ENCODE data around the gene ZNF473. TPM values are rescaled to one million over a fixed set of nuclear protein-coding genes. Genes with fewer than 3 reads are reported as not detected.
A peak's percentile ranks its signal among the peaks of the same experiment; 100 is the strongest.
"Not testable (repeated sequence)": the region's sequence is repeated elsewhere in the genome, so short reads cannot be mapped to it uniquely, and the experiment has no call there.

The ZNF473 gene
- total RNA-seq, 3 donors from 2014 or later: 5.2 to 9.2 (median 6.0) TPM

DNA sequence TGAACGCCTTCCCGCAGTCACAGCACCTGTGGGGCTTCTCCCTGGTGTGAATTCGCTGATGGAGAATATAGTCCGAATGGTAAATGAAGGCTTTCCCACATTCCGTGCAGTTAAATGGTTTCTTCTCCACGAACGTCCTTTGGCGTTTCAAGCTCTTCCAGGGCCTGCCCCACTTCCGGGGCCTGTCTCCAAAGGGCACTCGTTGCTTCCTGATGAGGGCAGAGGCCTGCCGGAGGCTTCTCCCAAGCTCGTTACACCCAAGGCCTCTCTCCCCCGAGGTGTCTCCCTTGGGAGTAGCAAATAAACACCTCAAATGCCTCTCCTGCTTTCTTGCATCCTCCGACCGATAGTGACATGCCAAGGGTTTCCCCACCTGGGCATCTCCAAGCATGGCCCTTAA lies 34.3 kb downstream of the ZNF473 start:
- Histone ChIP-seq H3K9me3 (peaks cover 21% of the 10 kb centered on the region), H3K4me1 (ENCODE audit: low read depth) (no peaks in the 10 kb centered on the region), H3K36me3 (ENCODE audit: low read depth) (no peaks in the 10 kb centered on the region), H3K4me3 (no peak overlapping the region)
- DNase-seq: no peak
- TF ChIP-seq, protein P1, sequence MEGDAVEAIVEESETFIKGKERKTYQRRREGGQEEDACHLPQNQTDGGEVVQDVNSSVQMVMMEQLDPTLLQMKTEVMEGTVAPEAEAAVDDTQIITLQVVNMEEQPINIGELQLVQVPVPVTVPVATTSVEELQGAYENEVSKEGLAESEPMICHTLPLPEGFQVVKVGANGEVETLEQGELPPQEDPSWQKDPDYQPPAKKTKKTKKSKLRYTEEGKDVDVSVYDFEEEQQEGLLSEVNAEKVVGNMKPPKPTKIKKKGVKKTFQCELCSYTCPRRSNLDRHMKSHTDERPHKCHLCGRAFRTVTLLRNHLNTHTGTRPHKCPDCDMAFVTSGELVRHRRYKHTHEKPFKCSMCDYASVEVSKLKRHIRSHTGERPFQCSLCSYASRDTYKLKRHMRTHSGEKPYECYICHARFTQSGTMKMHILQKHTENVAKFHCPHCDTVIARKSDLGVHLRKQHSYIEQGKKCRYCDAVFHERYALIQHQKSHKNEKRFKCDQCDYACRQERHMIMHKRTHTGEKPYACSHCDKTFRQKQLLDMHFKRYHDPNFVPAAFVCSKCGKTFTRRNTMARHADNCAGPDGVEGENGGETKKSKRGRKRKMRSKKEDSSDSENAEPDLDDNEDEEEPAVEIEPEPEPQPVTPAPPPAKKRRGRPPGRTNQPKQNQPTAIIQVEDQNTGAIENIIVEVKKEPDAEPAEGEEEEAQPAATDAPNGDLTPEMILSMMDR (IDR thresholded peaks at IDR 0.05): no peak
- intact Hi-C loops (cut with DNase I, micrococcal nuclease): no loop called here
- no peak for ATAC-seq

DNA sequence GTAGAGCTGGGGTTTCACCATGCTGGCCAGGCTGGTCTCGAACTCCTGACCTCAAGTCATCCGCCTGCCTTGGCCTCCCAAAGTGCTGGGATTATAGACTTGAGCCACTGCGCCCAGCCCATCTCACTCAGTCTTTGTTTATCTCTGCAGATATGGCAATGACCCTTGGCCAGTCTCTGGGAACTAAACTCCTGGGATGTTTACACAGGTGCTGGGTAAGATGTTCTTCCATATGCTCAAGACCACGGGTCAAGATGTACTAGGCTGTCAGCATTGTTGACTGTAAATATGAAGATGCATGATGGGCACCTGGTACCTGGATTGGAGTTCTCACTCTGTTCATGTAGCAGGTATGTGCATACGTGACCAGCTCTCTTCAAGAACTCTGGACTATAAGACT lies 35.8 kb downstream of the ZNF473 start:
- Histone ChIP-seq H3K9me3 (peaks cover 21% of the 10 kb centered on the region), H3K4me3 (no peak overlapping the region), H3K36me3 (ENCODE audit: low read depth) (no peaks in the 10 kb centered on the region), H3K4me1 (ENCODE audit: low read depth) (no peaks in the 10 kb centered on the region)
- intact Hi-C loops (cut with DNase I, micrococcal nuclease): no loop called here
- ATAC-seq (peak; percentile 32), DNase-seq (no peak)
- TF ChIP-seq, protein P1 (IDR thresholded peaks at IDR 0.05): no peak

DNA sequence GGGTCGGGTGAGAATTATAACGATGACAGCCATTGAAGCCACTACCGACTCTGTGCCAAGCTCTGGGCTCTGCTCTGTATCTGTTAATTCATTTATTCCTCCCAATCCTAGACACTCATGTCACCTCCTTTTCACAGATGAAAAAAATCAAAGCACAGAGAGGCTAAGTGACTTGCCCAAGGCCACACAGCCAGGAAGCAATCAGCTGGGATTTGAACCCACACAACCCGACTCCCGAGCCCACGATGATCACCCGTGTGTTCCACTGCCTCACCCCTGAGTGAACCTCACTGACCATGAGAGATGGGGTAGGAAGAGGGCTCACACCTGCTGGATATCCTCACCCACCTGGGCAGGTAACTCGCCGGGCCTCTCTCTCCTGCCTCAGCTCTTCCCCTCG lies 40.1 kb downstream of the ZNF473 start:
- intact Hi-C loops (cut with DNase I, micrococcal nuclease): no loop called here
- Histone ChIP-seq H3K4me3 (no peak overlapping the region), H3K36me3 (ENCODE audit: low read depth) (no peaks in the 10 kb centered on the region), H3K4me1 (ENCODE audit: low read depth) (no peaks in the 10 kb centered on the region), H3K9me3 (no peaks in the 10 kb centered on the region)
- DNase-seq (no peak), ATAC-seq (no peak)
- TF ChIP-seq, protein P1 (IDR thresholded peaks at IDR 0.05): no peak

DNA sequence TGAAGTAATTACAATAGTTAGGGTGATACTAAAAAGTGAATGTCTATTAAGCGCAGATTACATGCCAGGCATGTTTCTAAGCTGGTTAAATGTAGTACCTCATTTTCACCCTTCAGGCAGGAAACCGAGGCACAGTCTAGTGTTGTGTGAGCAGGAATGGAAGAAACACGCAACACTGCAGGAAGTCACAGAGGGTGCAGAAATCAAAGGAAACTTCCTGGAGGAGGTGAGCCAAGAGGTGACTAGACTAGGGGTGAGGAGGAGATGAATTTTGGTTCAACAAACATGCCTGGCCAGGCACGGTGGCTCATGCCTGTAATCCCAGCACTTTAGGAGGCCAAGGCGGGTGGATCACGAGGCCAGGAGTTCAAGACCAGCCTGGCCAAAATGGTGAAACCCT lies 41.8 kb downstream of the ZNF473 start:
- H3K9me3 ChIP-seq: no peaks in the 10 kb centered on the region
- DNase-seq: no peak
- H3K4me1 ChIP-seq (ENCODE audit: low read depth): no peaks in the 10 kb centered on the region
- H3K4me3 ChIP-seq: no peak overlapping the region
- TF ChIP-seq, protein P1 (IDR thresholded peaks at IDR 0.05): no peak
- intact Hi-C loops (cut with DNase I, micrococcal nuclease): no loop called here
- no peaks in the 10 kb centered on the region for H3K36me3 ChIP-seq (ENCODE audit: low read depth)
- ATAC-seq: no peak

DNA sequence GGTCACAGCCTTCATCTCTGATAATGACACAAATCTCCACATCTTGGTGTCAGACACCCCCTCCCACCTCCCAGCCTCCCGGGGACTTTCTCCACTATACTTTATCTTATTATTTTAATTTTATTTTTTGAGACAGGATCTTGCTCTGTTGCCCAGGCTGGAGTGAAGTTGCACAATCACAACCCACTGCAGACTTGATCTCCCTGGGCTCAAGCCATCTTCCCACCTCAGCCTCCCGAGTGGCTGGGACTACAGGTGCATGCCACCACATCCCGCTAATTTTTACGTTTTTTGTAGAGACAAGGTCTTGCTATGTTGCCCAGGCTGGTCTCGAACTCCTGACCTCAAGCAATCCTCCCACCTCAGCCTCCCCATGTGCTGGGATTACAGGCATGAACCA lies 42.6 kb downstream of the ZNF473 start:
- H3K9me3 ChIP-seq; H3K4me3 ChIP-seq; DNase-seq; ATAC-seq; intact Hi-C loops (cut with DNase I, micrococcal nuclease); H3K4me1 ChIP-seq (ENCODE audit: low read depth); H3K36me3 ChIP-seq (ENCODE audit: low read depth): not testable (repeated sequence)

DNA sequence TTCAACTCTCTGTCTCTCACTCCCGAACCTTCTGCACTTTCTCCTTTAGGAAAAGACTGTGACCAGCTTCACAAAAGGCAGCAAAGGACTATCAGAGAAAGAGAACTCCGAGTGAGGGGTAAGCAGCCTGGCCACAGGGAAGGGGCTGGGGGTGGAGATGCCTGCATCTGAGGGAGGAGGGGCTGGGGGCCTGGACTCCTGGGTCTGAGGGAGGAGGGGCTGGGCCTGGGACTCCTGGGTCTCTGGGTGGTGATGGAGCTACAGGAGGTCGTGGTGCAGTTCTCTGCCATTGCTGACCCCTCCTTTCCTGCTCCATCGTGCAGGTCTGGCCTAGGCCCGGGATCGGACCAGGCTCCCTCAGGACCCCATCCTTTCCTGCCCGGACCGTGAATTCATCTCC lies 49.3 kb downstream of the ZNF473 start:
- ATAC-seq; DNase-seq; H3K36me3 ChIP-seq (ENCODE audit: low read depth); H3K4me3 ChIP-seq; H3K4me1 ChIP-seq (ENCODE audit: low read depth); intact Hi-C loops (cut with DNase I, micrococcal nuclease); H3K9me3 ChIP-seq: not testable (repeated sequence)

DNA sequence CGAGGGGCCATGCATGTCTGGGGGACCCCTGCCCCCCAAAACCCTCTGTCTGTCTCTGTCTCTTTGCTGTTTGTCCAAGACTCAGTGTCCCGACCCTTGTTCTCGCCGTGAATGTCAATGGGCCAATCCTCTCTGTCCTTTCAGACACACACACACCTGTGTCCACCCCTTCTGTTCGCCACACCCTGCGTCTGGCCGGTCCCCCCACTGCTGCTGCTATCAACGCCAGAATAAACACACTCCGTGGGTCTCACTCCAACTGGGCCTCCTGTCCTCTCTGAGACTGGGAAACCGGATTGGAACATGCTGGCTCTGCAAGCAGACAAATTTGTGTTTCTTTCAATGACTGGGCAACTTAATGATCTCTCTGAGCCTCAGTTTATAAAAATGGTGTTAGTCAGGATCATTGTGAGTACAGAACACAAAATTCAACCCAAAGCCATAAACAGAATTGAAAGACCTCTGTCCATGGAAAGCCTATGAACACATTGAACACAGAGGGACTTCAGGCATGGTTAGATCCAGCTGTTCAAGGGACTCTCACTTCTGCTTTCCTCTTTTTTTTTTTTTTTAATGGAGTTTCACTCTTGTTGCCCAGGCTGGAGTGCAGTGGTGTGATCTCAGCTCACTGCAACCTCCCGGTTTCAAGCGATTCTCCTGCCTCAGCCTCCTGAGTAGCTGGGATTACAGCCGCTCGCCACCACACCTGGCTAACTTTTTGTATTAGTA lies 50.0 kb downstream of the ZNF473 start:
- intact Hi-C loops (cut with DNase I, micrococcal nuclease); ATAC-seq; H3K4me3 ChIP-seq; H3K9me3 ChIP-seq; DNase-seq; H3K36me3 ChIP-seq (ENCODE audit: low read depth); H3K4me1 ChIP-seq (ENCODE audit: low read depth): not testable (repeated sequence)

DNA sequence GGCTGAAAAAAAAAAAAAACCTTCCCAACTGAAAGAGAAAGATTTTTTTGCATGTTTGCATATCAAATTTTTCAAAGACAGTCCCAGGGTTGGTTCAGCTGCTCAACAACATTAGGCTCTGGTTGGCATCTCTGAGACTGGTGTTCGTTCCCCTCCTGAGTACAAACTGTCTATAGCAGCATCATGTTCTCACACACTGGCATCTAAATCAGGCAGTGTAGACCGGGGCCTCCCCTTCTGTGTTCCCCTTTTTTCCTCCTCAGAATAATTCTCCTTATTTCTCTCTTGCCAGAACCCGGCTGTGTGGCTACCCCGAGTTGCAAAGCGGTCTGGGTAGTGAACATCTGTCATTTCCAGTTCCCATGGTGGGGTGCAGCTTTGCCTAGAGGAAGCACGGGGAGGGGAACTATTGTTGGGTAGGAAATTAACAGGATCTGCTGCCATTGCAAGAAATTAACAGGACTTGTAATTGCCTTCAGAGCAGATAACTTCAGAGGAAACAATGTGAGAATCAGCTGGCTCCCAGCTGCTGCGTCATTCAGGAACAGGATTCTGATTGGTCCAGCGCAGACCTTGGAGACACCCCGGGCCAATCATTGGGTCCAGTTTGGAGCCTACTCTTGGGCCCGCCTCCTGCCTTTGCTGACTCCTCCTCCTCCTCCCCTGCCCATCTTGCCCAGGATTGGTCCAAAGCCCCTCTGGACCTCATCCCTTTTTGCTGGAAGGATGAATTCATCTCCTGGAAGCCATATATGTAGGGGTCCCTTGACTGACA lies 51.0 kb downstream of the ZNF473 start:
- H3K4me3 ChIP-seq; ATAC-seq; DNase-seq; H3K9me3 ChIP-seq; intact Hi-C loops (cut with DNase I, micrococcal nuclease); H3K36me3 ChIP-seq (ENCODE audit: low read depth); H3K4me1 ChIP-seq (ENCODE audit: low read depth): not testable (repeated sequence)

DNA sequence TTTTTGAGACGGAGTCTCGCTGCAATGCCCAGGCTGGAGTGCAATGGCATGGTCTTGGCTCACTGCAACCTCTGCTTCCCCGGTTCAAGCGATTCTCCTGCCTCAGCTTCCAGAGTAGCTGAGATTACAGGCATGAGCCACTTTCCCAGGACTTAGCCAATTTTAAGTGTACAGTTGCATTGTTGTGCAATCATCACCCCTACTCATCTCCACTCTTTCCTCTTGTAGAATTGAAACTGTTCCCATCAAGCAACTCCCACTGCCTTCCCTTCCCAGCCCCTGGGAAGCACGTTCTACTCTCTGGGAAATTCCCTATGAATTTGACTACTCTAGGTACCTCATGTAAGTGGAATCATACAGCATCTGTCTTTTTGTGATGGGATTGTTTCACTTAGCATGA lies 53.2 kb downstream of the ZNF473 start:
- ATAC-seq; H3K36me3 ChIP-seq (ENCODE audit: low read depth); H3K4me3 ChIP-seq; H3K4me1 ChIP-seq (ENCODE audit: low read depth); intact Hi-C loops (cut with DNase I, micrococcal nuclease); DNase-seq; H3K9me3 ChIP-seq: not testable (repeated sequence)

DNA sequence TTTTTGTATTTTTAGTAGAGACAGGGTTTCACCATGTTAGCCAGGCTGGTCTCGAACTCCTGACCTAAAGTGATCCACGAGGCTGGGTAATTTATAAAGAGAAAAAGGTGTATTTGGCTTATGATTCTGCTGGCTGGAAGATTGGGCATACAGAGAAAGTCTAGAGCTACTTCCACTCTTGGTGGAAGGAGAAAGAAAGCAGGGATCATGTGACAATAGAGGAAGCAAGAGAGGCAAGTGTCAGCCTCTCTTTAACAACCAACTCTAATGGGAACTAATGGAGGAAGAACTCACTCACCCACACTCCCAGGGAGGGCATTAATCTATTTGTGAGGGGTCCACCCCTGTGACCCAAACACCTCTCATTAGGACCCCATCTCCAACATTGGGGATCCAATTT lies 58.6 kb downstream of the ZNF473 start:
- H3K4me3 ChIP-seq; H3K36me3 ChIP-seq (ENCODE audit: low read depth); H3K9me3 ChIP-seq; ATAC-seq; intact Hi-C loops (cut with DNase I, micrococcal nuclease); H3K4me1 ChIP-seq (ENCODE audit: low read depth); DNase-seq: not testable (repeated sequence)

Data from mucosa of descending colon (tissue), 3 donors.